GM12872 (cell line): ENCODE results near the gene ASTN2.

Experiments used
- CTCF ChIP-seq: IDR thresholded peaks from 3 replicates; pipeline ENCODE4 v1.5.1; 2011; ENCODE audit warnings: low read depth, mild to moderate bottlenecking, low read length, moderate library complexity; ENCODE audit not compliant: insufficient read depth

The ASTN2 gene

GRCh38 chr9:116493183-116493860 is 921.5 kb downstream of the ASTN2 start:
- no peak for TF ChIP-seq CTCF

- no peak for TF ChIP-seq CTCF
Observed at GRCh38 chr9:116491659-116492058, 923.2 kb downstream of the ASTN2 start.

- TF ChIP-seq CTCF, result no peak
Observed at GRCh38 chr9:116491219-116491618, 923.6 kb downstream of the ASTN2 start.

GRCh38 chr9:116490321-116490720 is 924.5 kb downstream of the ASTN2 start:
- no peak for TF ChIP-seq CTCF

- no peak for TF ChIP-seq CTCF
Observed at GRCh38 chr9:116488373-116488772, 926.5 kb downstream of the ASTN2 start.

- TF ChIP-seq CTCF, result no peak
Observed at GRCh38 chr9:116484492-116485061, 930.3 kb downstream of the ASTN2 start.

- no peak for TF ChIP-seq CTCF
Observed at GRCh38 chr9:116483622-116484491, 931.0 kb downstream of the ASTN2 start.
